Cardiac muscle cell (in vitro differentiated cells and primary cell): ENCODE measurements around the gene ATP8B2. TPM values are rescaled to one million over a fixed set of nuclear protein-coding genes. Genes with fewer than 3 reads are reported as not detected.

ENCODE experiments used
- DNase-seq, 2 donors: peaks; one replicate each; pipeline versions ENCODE4 v3.0.0 to v3.0.0-alpha.2; 2010 to 2017; ENCODE audit warnings: low read depth in 1 of 2, low spot score in 1 of 2
- H3K27ac ChIP-seq: fragments of 200-600 bp; sonication (generic); 2 replicates; pipeline ENCODE4 v1.5.1; 2016
- H3K27me3 ChIP-seq: fragments of 200-600 bp; sonication (generic); 2 replicates; pipeline ENCODE4 v1.6.0; 2016; ENCODE audit warnings: control low read depth
- H3K36me3 ChIP-seq: fragments of 200-600 bp; sonication (generic); 2 replicates; pipeline ENCODE4 v1.5.1; 2016; ENCODE audit warnings: control low read depth
- H3K4me1 ChIP-seq: fragments of 200-600 bp; sonication (generic); 2 replicates; pipeline ENCODE4 v1.8.1; 2017; ENCODE audit warnings: low read depth, mild to moderate bottlenecking, mixed run types
- H3K4me3 ChIP-seq: fragments of 200-600 bp; sonication (generic); 2 replicates; pipeline ENCODE4 v1.5.1; 2016; ENCODE audit warnings: mild to moderate bottlenecking
- H3K9me3 ChIP-seq: fragments of 200-600 bp; sonication (generic); 2 replicates; pipeline ENCODE4 v1.5.1; 2017; ENCODE audit warnings: low read depth, mild to moderate bottlenecking, control low read depth
- CTCF ChIP-seq: IDR thresholded peaks from 2 replicates; pipeline ENCODE4 v1.5.1; 2012; ENCODE audit warnings: low read depth, mild to moderate bottlenecking, low read length
- polyA plus RNA-seq: library from polyadenylated mRNA; unstranded; fragments of >200 nt; fragmentation: Nextera tagmentation; extraction: Ambion mirVana; gene quantifications from 2 replicates; pipeline ENCODE4 v1.2.1, GENCODE V29; 2016
- total RNA-seq: library from RNA; depleted of rRNA; stranded (reverse); fragments of >200 nt; gene quantifications from 2 replicates; pipeline ENCODE4 v1.2.3, GENCODE V29; 2016

ATP8B2 gene
- total and polyA plus RNA-seq, 2 experiments from 2014 or later = 13.5 to 116 TPM

- DNase-seq = peak; percentile 58 to 66
- H3K9me3 ChIP-seq = no peaks in the 10 kb centered on the region
- H3K4me1 ChIP-seq = no peaks in the 10 kb centered on the region
- no peak overlapping the region for H3K27ac ChIP-seq
- TF ChIP-seq CTCF = peak; percentile 75
- no peak overlapping the region for H3K4me3 ChIP-seq
- H3K27me3 ChIP-seq = no peaks in the 10 kb centered on the region
- peaks cover 56% of the 10 kb centered on the region for H3K36me3 ChIP-seq
These were observed 19.9 kb downstream of the ATP8B2 start for GRCh38 chr1:154344977-154345837.

- no peak for DNase-seq
- Histone ChIP-seq H3K36me3 (peaks cover 50% of the 10 kb centered on the region), H3K27ac (no peak overlapping the region), H3K4me3 (no peak overlapping the region), H3K4me1 (no peaks in the 10 kb centered on the region), H3K9me3 (no peaks in the 10 kb centered on the region), H3K27me3 (no peaks in the 10 kb centered on the region)
- TF ChIP-seq CTCF = no peak
These were observed 21.1 kb downstream of the ATP8B2 start for GRCh38 chr1:154346276-154346917.

GRCh38 chr1:154347961-154348360 is 22.6 kb downstream of the ATP8B2 start:
- Histone ChIP-seq H3K27me3 (no peaks in the 10 kb centered on the region), H3K9me3 (no peaks in the 10 kb centered on the region), H3K4me3 (no peak overlapping the region), H3K27ac (no peak overlapping the region), H3K36me3 (peaks cover 46% of the 10 kb centered on the region), H3K4me1 (peaks cover 6% of the 10 kb centered on the region)
- TF ChIP-seq CTCF = no peak
- DNase-seq = peak in 1 of 2 donors; percentile 75

- no peak for TF ChIP-seq CTCF
- no peak for DNase-seq
- Histone ChIP-seq H3K27ac (no peak overlapping the region), H3K4me3 (no peak overlapping the region), H3K4me1 (peaks cover 10% of the 10 kb centered on the region), H3K36me3 (peaks cover 40% of the 10 kb centered on the region), H3K27me3 (no peaks in the 10 kb centered on the region), H3K9me3 (no peaks in the 10 kb centered on the region)
These were observed 23.2 kb downstream of the ATP8B2 start for GRCh38 chr1:154348429-154349076.

GRCh38 chr1:154349121-154349520 is 23.8 kb downstream of the ATP8B2 start:
- TF ChIP-seq CTCF = no peak
- no peak overlapping the region for H3K27ac ChIP-seq
- H3K4me3 ChIP-seq = no peak overlapping the region
- peaks cover 34% of the 10 kb centered on the region for H3K36me3 ChIP-seq
- peaks cover 16% of the 10 kb centered on the region for H3K4me1 ChIP-seq
- no peaks in the 10 kb centered on the region for H3K9me3 ChIP-seq
- no peak for DNase-seq
- H3K27me3 ChIP-seq = no peaks in the 10 kb centered on the region
